CD8-positive, alpha-beta memory T cell (primary cell): ENCODE results near the gene RGS3. TPM values are rescaled to one million over a fixed set of nuclear protein-coding genes. Genes with fewer than 3 reads are reported as not detected.

Experiments
- CTCF ChIA-PET: fragments of 350-600 bp; sonication (Branson Sonifier 250); formaldehyde crosslinking; loops from one replicate; lab custom pipeline; 2021; ENCODE audit warnings: antibody characterized with exemption; lab: Charles Lee
- POLR2A ChIA-PET: fragments of 350-600 bp; sonication (Branson Sonifier 250); formaldehyde crosslinking; loops from one replicate; lab custom pipeline; 2021; ENCODE audit warnings: antibody characterized with exemption; lab: Charles Lee
- DNase-seq, 5 donors: peaks; one replicate each; pipeline versions ENCODE4 v3.0.0 to v3.0.0-alpha.2; 2020 to 2022; ENCODE audit warnings: mixed read lengths in 1 of 5
- H3K27ac ChIP-seq: one replicate; pipeline ENCODE4 v1.7.0; 2013; ENCODE audit warnings: low read depth, mild to moderate bottlenecking, low read length, moderate library complexity
- H3K27me3 ChIP-seq: 2 replicates; pipeline ENCODE4 v1.7.0; 2013; ENCODE audit warnings: low read length, mild to moderate bottlenecking; ENCODE audit not compliant: insufficient read depth, poor library complexity, severe bottlenecking
- H3K36me3 ChIP-seq: 2 replicates; pipeline ENCODE4 v1.7.0; 2013; ENCODE audit warnings: mild to moderate bottlenecking, low read length, moderate library complexity; ENCODE audit not compliant: insufficient read depth
- H3K4me1 ChIP-seq: 2 replicates; pipeline ENCODE4 v1.7.0; 2013; ENCODE audit warnings: mild to moderate bottlenecking, low read length, moderate library complexity; ENCODE audit not compliant: insufficient read depth
- H3K4me3 ChIP-seq: 2 replicates; pipeline ENCODE4 v1.7.0; 2013; ENCODE audit warnings: mild to moderate bottlenecking, low read length
- H3K9me3 ChIP-seq: 2 replicates; pipeline ENCODE4 v1.7.0; 2013; ENCODE audit warnings: mild to moderate bottlenecking, low read length
- H3K27ac Mint-ChIP-seq, 8 donors: one replicate each; pipeline ENCODE4 v1.8.0; 2020 to 2021; ENCODE audit warnings: mixed read lengths in 8 of 8, mild to moderate bottlenecking in 6 of 8, inconsistent platforms in 3 of 8, moderate library complexity in 3 of 8
- H3K27me3 Mint-ChIP-seq, 2 donors: one replicate each; pipeline ENCODE4 v1.8.0; 2020 to 2021; ENCODE audit warnings: mixed read lengths in 2 of 2, mild to moderate bottlenecking in 1 of 2, moderate library complexity in 1 of 2
- H3K36me3 Mint-ChIP-seq, 3 donors: one replicate each; pipeline ENCODE4 v1.8.0; 2020 to 2021; ENCODE audit warnings: mixed read lengths in 3 of 3, inconsistent platforms in 1 of 3, mild to moderate bottlenecking in 1 of 3
- H3K4me1 Mint-ChIP-seq, 3 donors: one replicate each; pipeline ENCODE4 v1.8.0; 2020 to 2021; ENCODE audit warnings: mixed read lengths in 3 of 3, inconsistent platforms in 1 of 3, mild to moderate bottlenecking in 1 of 3
- H3K4me3 Mint-ChIP-seq, 7 donors: one replicate each; pipeline ENCODE4 v1.8.0; 2020 to 2021; ENCODE audit warnings: mixed read lengths in 7 of 7, mild to moderate bottlenecking in 6 of 7, moderate library complexity in 4 of 7, inconsistent platforms in 2 of 7
- H3K9me3 Mint-ChIP-seq, 5 donors: one replicate each; pipeline ENCODE4 v1.8.0; 2020 to 2022; ENCODE audit warnings: mixed read lengths in 5 of 5, mild to moderate bottlenecking in 3 of 5, moderate library complexity in 2 of 5, inconsistent platforms in 1 of 5
- polyA plus RNA-seq: library from polyadenylated mRNA; unstranded; fragments of 300-500 nt; fragmentation: Illumina TruSeq; gene quantifications from one replicate; pipeline ENCODE4 v1.2.3, GENCODE V29; 2021
- total RNA-seq, 2 experiments: library from RNA; stranded (reverse); gene quantifications; one replicate each; pipeline ENCODE4 v1.2.3, GENCODE V29; 2021

RGS3 gene
- total and polyA plus RNA-seq, 3 experiments from 2014 or later = 59.8 to 91.2 (median 89.2) TPM

DNA sequence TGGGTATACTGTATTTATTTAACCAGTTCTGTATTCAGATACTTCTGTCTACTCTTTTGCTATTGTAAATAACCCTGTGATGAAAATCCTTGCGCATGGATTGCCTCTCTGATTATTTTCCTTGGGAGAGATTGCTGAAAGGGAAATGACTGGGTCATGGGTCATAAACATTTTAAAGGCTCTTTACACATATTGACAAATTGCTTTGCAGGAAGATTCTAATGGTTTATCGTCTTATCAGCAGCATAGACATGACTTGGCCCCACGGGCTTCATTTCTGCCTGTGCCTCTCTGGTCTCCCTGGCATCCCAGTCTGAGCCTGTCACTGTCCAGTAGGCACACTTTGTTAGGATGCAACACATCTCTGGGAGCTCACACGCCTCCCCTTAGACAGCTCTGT lies 52.3 kb downstream of the RGS3 start:
- peak overlapping the region in 7 of 8 donors; percentile 8 to 94 (median 48) for H3K27ac Mint-ChIP-seq

DNA sequence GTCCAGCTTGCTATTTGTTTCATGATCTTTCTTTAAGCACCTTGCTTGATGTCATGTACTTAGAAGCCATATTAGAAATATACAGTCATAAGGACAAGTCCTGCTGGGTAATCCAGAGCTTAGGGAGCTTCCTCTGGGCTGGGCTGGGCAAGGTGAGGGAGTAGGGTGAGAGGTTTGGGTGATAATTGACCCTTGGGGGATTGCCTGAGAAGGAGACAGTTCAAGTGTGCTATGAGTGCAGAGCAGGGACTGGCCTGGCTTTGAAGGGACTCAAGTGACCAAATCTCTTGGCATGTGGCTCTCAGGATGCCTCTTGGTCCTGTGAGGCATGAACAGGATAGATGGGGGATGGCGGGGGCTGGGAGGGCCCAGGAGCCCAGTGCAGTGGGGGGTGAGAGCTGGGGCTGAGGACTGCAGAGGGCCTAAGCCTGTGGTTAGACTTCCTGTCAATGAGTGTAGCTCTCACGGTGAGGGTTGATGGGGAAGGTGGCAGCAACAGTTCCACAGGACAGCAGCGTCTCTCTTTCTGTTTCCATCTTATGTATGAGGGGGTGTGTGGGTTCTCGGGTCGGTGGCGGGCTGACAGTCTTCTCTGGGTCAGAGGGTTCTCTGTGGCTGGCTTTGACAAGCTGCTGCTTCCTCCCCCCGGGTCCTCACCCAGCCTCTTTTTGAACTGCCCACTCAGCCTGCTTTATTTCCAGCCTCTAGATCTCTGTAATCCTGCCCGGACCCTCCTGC lies 53.5 kb downstream of the RGS3 start:
- Mint-ChIP-seq H3K4me3 (peak overlapping the region; percentile 94 to 100 (median 99)), H3K36me3 (peaks cover 0 to 22% (median 10%) of the 10 kb centered on the region in 3 donors), H3K27ac (peak overlapping the region; percentile 94 to 99 (median 98)), H3K9me3 (no peaks in the 10 kb centered on the region), H3K4me1 (peaks cover 83 to 94% (median 87%) of the 10 kb centered on the region in 3 donors), H3K27me3 (peaks cover 0 to 1% of the 10 kb centered on the region in 2 donors)
- Histone ChIP-seq H3K9me3 (no peaks in the 10 kb centered on the region), H3K4me1 (peaks cover 96% of the 10 kb centered on the region), H3K27ac (peak overlapping the region; percentile 36), H3K4me3 (peak overlapping the region; percentile 58), H3K36me3 (no peaks in the 10 kb centered on the region), H3K27me3 (no peaks in the 10 kb centered on the region)
- ChIA-PET CTCF (interaction anchor here (1.0 to 5.1 kb wide), 13 partner anchors 9 to 140 kb away, joined by 3 to 30 read pairs (median 4); partner anchors contain the start of gene ALAD), POLR2A (interaction anchor here (1.0 to 2.9 kb wide), 4 partner anchors 13 to 106 kb away, joined by 3 to 27 read pairs (median 8); partner anchors contain the start of genes C9orf43 and POLE3)
- peak; percentile 57 to 84 (median 64) for DNase-seq

More for the DNA sequence above, 52.3 kb downstream of the RGS3 start:
- no peaks in the 10 kb centered on the region for H3K9me3 ChIP-seq
- no peak for DNase-seq
- peak overlapping the region in 4 of 7 donors; percentile 13 to 27 (median 18) for H3K4me3 Mint-ChIP-seq
- no peaks in the 10 kb centered on the region for H3K36me3 ChIP-seq
- peaks cover 98% of the 10 kb centered on the region for H3K4me1 ChIP-seq
- H3K27me3 Mint-ChIP-seq = peaks cover 0 to 1% of the 10 kb centered on the region in 2 donors
- H3K4me1 Mint-ChIP-seq = peaks cover 85 to 94% (median 89%) of the 10 kb centered on the region in 3 donors
- POLR2A ChIA-PET = interaction anchor here (0.7 kb wide), 1 partner anchor 68 kb away, joined by 5 read pairs; no protein-coding TSS in a partner anchor
- H3K4me3 ChIP-seq = no peak overlapping the region
- CTCF ChIA-PET = interaction anchor here (1.1 to 5.1 kb wide), 5 partner anchors 8 to 141 kb away, joined by 4 to 30 read pairs (median 14); no protein-coding TSS in a partner anchor
- H3K9me3 Mint-ChIP-seq = no peaks in the 10 kb centered on the region
- H3K36me3 Mint-ChIP-seq = peaks cover 0 to 19% (median 10%) of the 10 kb centered on the region in 3 donors
- no peaks in the 10 kb centered on the region for H3K27me3 ChIP-seq
- no peak overlapping the region for H3K27ac ChIP-seq

- Histone ChIP-seq H3K27ac (peak overlapping the region; percentile 66), H3K27me3 (no peaks in the 10 kb centered on the region), H3K4me3 (peak overlapping the region; percentile 58), H3K9me3 (no peaks in the 10 kb centered on the region), H3K4me1 (peaks cover 96% of the 10 kb centered on the region), H3K36me3 (no peaks in the 10 kb centered on the region)
- Mint-ChIP-seq H3K36me3 (peaks cover 0 to 36% (median 10%) of the 10 kb centered on the region in 3 donors), H3K27ac (peak overlapping the region; percentile 94 to 99 (median 98)), H3K4me3 (peak overlapping the region; percentile 94 to 100 (median 99)), H3K27me3 (no peaks in the 10 kb centered on the region), H3K9me3 (no peaks in the 10 kb centered on the region), H3K4me1 (peaks cover 84 to 94% (median 87%) of the 10 kb centered on the region in 3 donors)
- ChIA-PET POLR2A (interaction anchor here (1.6 kb wide), 1 partner anchor 59 kb away, joined by 4 read pairs; no protein-coding TSS in a partner anchor), CTCF (interaction anchor here (1.3 to 5.1 kb wide), 5 partner anchors 20 to 73 kb away, joined by 3 to 30 read pairs (median 3); no protein-coding TSS in a partner anchor)
- DNase-seq = peak in 1 of 5 donors; percentile 30
These were observed 56.0 kb downstream of the RGS3 start for GRCh38 chr9:113519426-113520108.

GRCh38 chr9:113520109-113520642 lies 56.6 kb downstream of the RGS3 start:
- ChIA-PET POLR2A (interaction anchor here (1.6 kb wide), 1 partner anchor 58 kb away, joined by 4 read pairs; no protein-coding TSS in a partner anchor), CTCF (interaction anchor here (0.6 to 5.1 kb wide), 7 partner anchors 20 to 119 kb away, joined by 3 to 30 read pairs (median 3); partner anchors contain the start of gene ALAD)
- H3K9me3 ChIP-seq = no peaks in the 10 kb centered on the region
- H3K9me3 Mint-ChIP-seq = no peaks in the 10 kb centered on the region
- no peaks in the 10 kb centered on the region for H3K27me3 ChIP-seq
- H3K4me3 ChIP-seq = peak overlapping the region; percentile 58
- H3K27ac Mint-ChIP-seq = peak overlapping the region; percentile 94 to 99 (median 98)
- peaks cover 96% of the 10 kb centered on the region for H3K4me1 ChIP-seq
- no peaks in the 10 kb centered on the region for H3K36me3 ChIP-seq
- peaks cover 86 to 94% (median 87%) of the 10 kb centered on the region in 3 donors for H3K4me1 Mint-ChIP-seq
- H3K27me3 Mint-ChIP-seq = no peaks in the 10 kb centered on the region
- H3K36me3 Mint-ChIP-seq = peaks cover 0 to 39% (median 10%) of the 10 kb centered on the region in 3 donors
- H3K27ac ChIP-seq = peak overlapping the region; percentile 66
- H3K4me3 Mint-ChIP-seq = peak overlapping the region; percentile 94 to 100 (median 99)
- DNase-seq = peak; percentile 40 to 84 (median 76)

DNA sequence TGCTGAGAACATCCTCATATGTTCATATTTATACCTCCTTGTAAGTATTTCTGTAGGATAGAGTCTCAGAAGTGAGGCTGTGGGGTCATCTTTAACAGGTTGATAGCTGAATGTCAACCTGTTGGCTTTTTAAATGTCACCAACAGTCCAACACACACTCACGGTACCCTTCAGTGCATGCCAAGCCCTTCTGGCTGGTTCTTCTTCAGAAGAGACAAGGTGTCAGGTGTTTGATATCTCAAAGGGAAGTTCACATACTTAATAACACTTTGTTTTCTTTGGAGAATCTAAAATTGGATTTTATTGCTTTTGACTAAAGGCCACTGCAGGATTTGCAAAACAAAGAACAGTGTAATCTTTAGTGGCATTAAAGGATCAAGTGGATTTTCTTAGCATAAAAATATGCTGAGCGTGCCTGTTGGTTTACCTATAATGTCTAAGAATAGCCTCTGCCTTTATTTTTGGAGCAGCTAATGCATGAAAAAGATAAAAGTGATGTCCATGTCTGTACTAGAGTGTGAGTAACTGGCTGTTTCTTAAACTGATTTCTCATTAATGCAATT lies 58.2 kb downstream of the RGS3 start:
- no peaks in the 10 kb centered on the region for H3K27me3 Mint-ChIP-seq
- Histone ChIP-seq H3K27me3 (no peaks in the 10 kb centered on the region), H3K4me3 (no peak overlapping the region), H3K4me1 (peaks cover 96% of the 10 kb centered on the region), H3K27ac (no peak overlapping the region), H3K9me3 (no peaks in the 10 kb centered on the region), H3K36me3 (no peaks in the 10 kb centered on the region)
- ChIA-PET POLR2A (interaction anchor here (2.4 kb wide), 1 partner anchor 10 kb away, joined by 12 read pairs; no protein-coding TSS in a partner anchor), CTCF (interaction anchor here (0.5 to 5.0 kb wide), 7 partner anchors 12 to 120 kb away, joined by 3 to 16 read pairs (median 3); partner anchors contain the start of gene ALAD)
- H3K4me3 Mint-ChIP-seq = peak overlapping the region; percentile 72 to 91 (median 82)
- DNase-seq = no peak
- H3K27ac Mint-ChIP-seq = peak overlapping the region; percentile 84 to 97 (median 91)
- peaks cover 94 to 100% (median 94%) of the 10 kb centered on the region in 3 donors for H3K4me1 Mint-ChIP-seq
- peaks cover 0 to 53% (median 10%) of the 10 kb centered on the region in 3 donors for H3K36me3 Mint-ChIP-seq
- H3K9me3 Mint-ChIP-seq = no peaks in the 10 kb centered on the region

DNA sequence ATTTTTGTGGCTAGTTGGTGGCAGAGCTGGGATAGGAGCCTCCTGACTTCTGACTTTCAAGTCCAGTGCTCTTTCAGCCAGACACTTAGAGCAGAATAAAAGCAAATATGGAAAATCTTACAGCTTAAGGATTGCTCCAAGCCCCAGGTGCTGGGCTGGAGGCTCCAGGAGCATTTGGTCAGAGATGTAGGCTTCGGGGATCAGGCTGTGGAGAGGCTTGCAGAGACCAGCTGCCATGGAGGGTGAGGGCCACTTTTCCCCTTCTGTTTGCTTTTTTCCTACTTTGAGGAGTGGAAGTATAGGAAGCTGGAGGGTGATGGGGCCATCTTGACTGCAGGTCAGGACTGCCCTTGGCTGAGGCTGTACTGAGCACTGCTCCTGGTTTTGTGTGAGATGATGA lies 58.9 kb downstream of the RGS3 start:
- DNase-seq = peak in 1 of 5 donors; percentile 21
- H3K36me3 Mint-ChIP-seq = peaks cover 3 to 57% (median 10%) of the 10 kb centered on the region in 3 donors
- H3K4me3 Mint-ChIP-seq = peak overlapping the region; percentile 72 to 91 (median 82)
- peak overlapping the region; percentile 23 for H3K4me3 ChIP-seq
- no peaks in the 10 kb centered on the region for H3K9me3 Mint-ChIP-seq
- H3K27me3 Mint-ChIP-seq = no peaks in the 10 kb centered on the region
- CTCF ChIA-PET = interaction anchor here (0.5 to 5.0 kb wide), 9 partner anchors 12 to 1400 kb away, joined by 3 to 19 read pairs (median 3); partner anchors contain the start of gene ALAD
- peaks cover 91% of the 10 kb centered on the region for H3K4me1 ChIP-seq
- H3K27ac ChIP-seq = no peak overlapping the region
- no peaks in the 10 kb centered on the region for H3K36me3 ChIP-seq
- H3K4me1 Mint-ChIP-seq = peaks cover 94 to 100% (median 94%) of the 10 kb centered on the region in 3 donors
- no peaks in the 10 kb centered on the region for H3K9me3 ChIP-seq
- peak overlapping the region; percentile 84 to 97 (median 91) for H3K27ac Mint-ChIP-seq
- no peaks in the 10 kb centered on the region for H3K27me3 ChIP-seq
- POLR2A ChIA-PET = interaction anchor here (2.4 kb wide), 1 partner anchor 10 kb away, joined by 12 read pairs; no protein-coding TSS in a partner anchor
